H9 (cell line): ENCODE results near the gene SORCS2. TPM values are rescaled to one million over a fixed set of nuclear protein-coding genes. Genes with fewer than 3 reads are reported as not detected.

ENCODE experiments used
- DNase-seq: peaks from one replicate; pipeline ENCODE4 v3.0.0-alpha.2; 2017
- H2AFZ ChIP-seq: one replicate; pipeline ENCODE4 v1.6.1; 2013; ENCODE audit warnings: mild to moderate bottlenecking, low read length, control low read depth, moderate library complexity
- H2AK5ac ChIP-seq: 2 replicates; pipeline ENCODE4 v1.6.1; 2013; ENCODE audit warnings: low read length, control low read depth, mixed read lengths; ENCODE audit not compliant: insufficient read length
- H2BK120ac ChIP-seq: one replicate; pipeline ENCODE4 v1.6.1; 2013; ENCODE audit warnings: low read depth, mild to moderate bottlenecking, low read length, control low read depth, inconsistent platforms; ENCODE audit not compliant: poor library complexity, severe bottlenecking
- H2BK12ac ChIP-seq: 2 replicates; pipeline ENCODE4 v1.6.1; 2013; ENCODE audit warnings: low read length, control low read depth, mixed read lengths, low read depth; ENCODE audit not compliant: insufficient read length
- H2BK15ac ChIP-seq: 2 replicates; pipeline ENCODE4 v1.6.1; 2013; ENCODE audit warnings: low read depth, low read length, control low read depth
- H2BK20ac ChIP-seq: one replicate; pipeline ENCODE4 v1.6.1; 2013; ENCODE audit warnings: low read depth, mild to moderate bottlenecking, low read length, control low read depth, inconsistent platforms; ENCODE audit not compliant: poor library complexity, severe bottlenecking
- H2BK5ac ChIP-seq: 2 replicates; pipeline ENCODE4 v1.6.1; 2013; ENCODE audit warnings: low read length, control low read depth, mixed read lengths; ENCODE audit not compliant: insufficient read length
- H3K14ac ChIP-seq: 2 replicates; pipeline ENCODE4 v1.6.1; 2013; ENCODE audit warnings: low read length, control low read depth; ENCODE audit not compliant: insufficient read depth
- H3K18ac ChIP-seq: 2 replicates; pipeline ENCODE4 v1.6.1; 2013; ENCODE audit warnings: low read depth, mild to moderate bottlenecking, mixed read lengths, low read length, control low read depth; ENCODE audit not compliant: insufficient read length
- H3K23ac ChIP-seq: 2 replicates; pipeline ENCODE4 v1.6.1; 2013; ENCODE audit warnings: low read length, control low read depth, mixed read lengths, low read depth; ENCODE audit not compliant: insufficient read length
- H3K23me2 ChIP-seq: 2 replicates; pipeline ENCODE4 v1.6.1; 2013; ENCODE audit warnings: low read depth, mild to moderate bottlenecking, mixed read lengths, low read length, control low read depth; ENCODE audit not compliant: insufficient read length, poor library complexity, severe bottlenecking
- H3K27ac ChIP-seq: 2 replicates; pipeline ENCODE4 v1.5.1; 2013; ENCODE audit warnings: low read length, control low read depth, mixed read lengths, low read depth; ENCODE audit not compliant: insufficient read length
- H3K27me3 ChIP-seq: 2 replicates; pipeline ENCODE4 v1.6.1; 2013; ENCODE audit warnings: low read length, control low read depth, inconsistent platforms; ENCODE audit not compliant: insufficient read depth
- H3K4ac ChIP-seq: 2 replicates; pipeline ENCODE4 v1.6.1; 2013; ENCODE audit warnings: low read depth, mild to moderate bottlenecking, control low read depth, inconsistent platforms, low read length, moderate library complexity
- H3K4me1 ChIP-seq: 2 replicates; pipeline ENCODE4 v1.6.1; 2013; ENCODE audit warnings: low read length, control low read depth, inconsistent platforms; ENCODE audit not compliant: insufficient read depth
- H3K4me2 ChIP-seq: 2 replicates; pipeline ENCODE4 v1.6.1; 2013; ENCODE audit warnings: low read length, control low read depth, mixed read lengths; ENCODE audit not compliant: insufficient read length, insufficient read depth
- H3K56ac ChIP-seq: 2 replicates; pipeline ENCODE4 v1.6.1; 2013; ENCODE audit warnings: low read depth, mild to moderate bottlenecking, mixed read lengths, low read length, control low read depth; ENCODE audit not compliant: insufficient read length
- H3K79me1 ChIP-seq: 2 replicates; pipeline ENCODE4 v1.6.1; 2013; ENCODE audit warnings: low read depth, mild to moderate bottlenecking, moderate library complexity, low read length, control low read depth, inconsistent platforms; ENCODE audit not compliant: insufficient read depth, poor library complexity, severe bottlenecking
- H3K79me2 ChIP-seq: 2 replicates; pipeline ENCODE4 v1.6.1; 2013; ENCODE audit warnings: low read length, control low read depth, inconsistent platforms; ENCODE audit not compliant: insufficient read depth
- H3K9ac ChIP-seq: 2 replicates; pipeline ENCODE4 v1.6.1; 2013; ENCODE audit warnings: low read length, control low read depth, mixed read lengths; ENCODE audit not compliant: insufficient read length; ENCODE audit errors: extremely low read depth
- H3K9me3 ChIP-seq: one replicate; pipeline ENCODE4 v1.6.1; 2013; ENCODE audit warnings: low read depth, low read length, inconsistent platforms; ENCODE audit not compliant: control insufficient read depth
- H3T11ph ChIP-seq: one replicate; pipeline ENCODE4 v1.6.1; 2013; ENCODE audit warnings: mild to moderate bottlenecking, low read length, control low read depth, inconsistent platforms
- H4K20me1 ChIP-seq: one replicate; pipeline ENCODE4 v1.6.1; 2013; ENCODE audit not compliant: control insufficient read depth, insufficient read length, insufficient read depth
- H4K5ac ChIP-seq: 2 replicates; pipeline ENCODE4 v1.6.1; 2013; ENCODE audit warnings: low read depth, mild to moderate bottlenecking, mixed read lengths, low read length, control low read depth; ENCODE audit not compliant: insufficient read length
- H4K8ac ChIP-seq: replicated peaks from 2 replicates; pipeline ENCODE4 v1.6.1; 2013; ENCODE audit warnings: low read length, control low read depth, mixed read lengths, low read depth; ENCODE audit not compliant: insufficient read length
- H4K91ac ChIP-seq: 2 replicates; pipeline ENCODE4 v1.6.1; 2013; ENCODE audit warnings: low read depth, mild to moderate bottlenecking, moderate library complexity, mixed read lengths, low read length, control low read depth; ENCODE audit not compliant: insufficient read length
- H3K27ac Mint-ChIP-seq, 3 experiments: 2 replicates in 2 of 3; 3 replicates in 1 of 3; pipeline ENCODE4 v1.8.0; 2020 to 2021; ENCODE audit warnings: mixed read lengths in 3 of 3, mild to moderate bottlenecking in 1 of 3, moderate library complexity in 1 of 3
- H3K27me3 Mint-ChIP-seq: 2 replicates; pipeline ENCODE4 v1.8.0; 2021; ENCODE audit warnings: low read depth, mild to moderate bottlenecking, moderate library complexity, mixed read lengths
- H3K36me3 Mint-ChIP-seq, 3 experiments: 2 replicates in 2 of 3; 3 replicates in 1 of 3; pipeline ENCODE4 v1.8.0; 2020 to 2021; ENCODE audit warnings: low read depth in 3 of 3, mixed read lengths in 3 of 3; ENCODE audit not compliant: insufficient read depth in 1 of 3
- H3K4me1 Mint-ChIP-seq, 2 experiments: 2 replicates each; pipeline ENCODE4 v1.8.0; 2020; ENCODE audit warnings: mixed read lengths in 2 of 2
- H3K4me3 Mint-ChIP-seq, 2 experiments: 2 replicates in 1 of 2; 3 replicates in 1 of 2; pipeline ENCODE4 v1.8.0; 2020 to 2021; ENCODE audit warnings: mild to moderate bottlenecking in 2 of 2, mixed read lengths in 2 of 2, moderate library complexity in 1 of 2
- H3K9me3 Mint-ChIP-seq, 2 experiments: 2 replicates in 1 of 2; 3 replicates in 1 of 2; pipeline ENCODE4 v1.8.0; 2020; ENCODE audit warnings: mild to moderate bottlenecking in 2 of 2, mixed read lengths in 2 of 2, moderate library complexity in 1 of 2
- WGBS: extraction: QIAGEN DNeasy Blood & Tissue Kit; methylation state at CpG from one replicate; pipeline ENCODE4 v1.1.7; 2013; ENCODE audit warnings: missing lambda C conversion rate, low lambda C conversion rate, mixed read lengths; ENCODE audit not compliant: insufficient read length; ENCODE audit errors: extremely low coverage; 5-methylcytosine and 5-hydroxymethylcytosine counted together
- total RNA-seq: library from RNA; stranded (reverse); gene quantifications from 2 replicates; pipeline ENCODE4 v1.2.1, GENCODE V29; 2021
- TF ChIP-seq, protein P1 (sequence below): fragments of 200-600 bp; sonication (generic); conservative IDR thresholded peaks from 3 replicates; pipeline ENCODE4 v1.8.0; 2021; ENCODE audit warnings: antibody characterized with exemption, mild to moderate bottlenecking

Gene SORCS2
- total RNA-seq, 1 experiment from 2014 or later, result 0.57 TPM

DNA sequence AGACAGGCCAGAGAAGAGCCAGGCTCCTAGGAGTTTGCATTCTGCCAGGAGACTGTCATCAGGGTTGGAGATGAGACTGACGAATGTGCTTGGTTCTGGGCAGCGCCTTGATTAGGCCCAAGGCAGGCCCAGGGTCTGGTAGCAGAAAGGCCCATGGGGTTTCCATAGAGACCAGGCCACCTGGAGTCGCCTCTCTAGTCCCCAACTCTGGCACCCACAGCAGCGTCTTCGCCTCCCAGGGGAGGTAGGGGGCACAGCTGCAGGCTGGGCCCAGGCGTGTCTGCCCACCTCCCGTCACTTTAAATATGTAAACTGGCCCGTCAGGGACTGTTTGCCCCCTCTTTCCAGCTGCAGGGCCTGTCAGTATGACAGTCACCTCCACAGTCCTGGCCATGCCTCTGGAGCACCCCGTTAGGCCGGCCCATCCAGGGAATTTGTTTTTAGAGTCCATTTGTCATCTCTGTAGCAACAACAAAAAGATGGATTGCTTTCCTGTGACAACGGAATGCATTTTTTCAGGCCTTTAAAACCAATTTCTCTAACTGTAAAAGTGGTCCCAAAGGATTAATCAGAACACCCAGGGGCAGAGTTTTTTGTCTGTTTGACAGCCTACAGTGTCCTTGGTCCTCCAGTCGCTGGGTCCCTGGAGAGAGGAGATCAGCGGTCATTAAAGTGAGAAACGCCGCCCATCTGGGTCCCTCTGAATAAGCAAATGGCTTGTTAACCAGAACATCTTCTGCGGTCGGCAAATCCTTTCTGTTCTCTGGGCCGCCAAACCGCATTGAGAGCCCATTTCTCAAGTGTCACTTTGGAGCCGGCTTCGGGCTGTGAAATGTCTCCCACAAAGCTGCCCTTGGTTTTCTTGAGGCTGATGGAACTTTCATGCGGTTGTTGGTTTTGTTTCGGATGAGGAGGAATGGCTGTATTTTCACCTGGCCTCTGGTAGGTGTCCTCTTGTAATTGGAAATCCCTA, 395.4 kb downstream of the SORCS2 start:
- H3K27me3 ChIP-seq, result no peaks in the 10 kb centered on the region
- WGBS, result no CpG with 5 or more reads among the region's 23 CpGs

More for the DNA sequence above, 395.4 kb downstream of the SORCS2 start:
- H3K4me3 Mint-ChIP-seq, result no peak overlapping the region
- no peak overlapping the region for H3K9ac ChIP-seq
- no peak overlapping the region for H3K14ac ChIP-seq
- H2AFZ ChIP-seq, result no peak overlapping the region
- no peaks in the 10 kb centered on the region; the same call in none of the 2 replicates for H3K4me1 ChIP-seq
- no peak overlapping the region for H3K4ac ChIP-seq
- H3K36me3 Mint-ChIP-seq, result no peaks in the 10 kb centered on the region
- no peak overlapping the region for H3T11ph ChIP-seq
- no peaks in the 10 kb centered on the region for H3K79me2 ChIP-seq
- peaks cover 8% of the 10 kb centered on the region for H3K27me3 Mint-ChIP-seq
- H2BK20ac ChIP-seq, result no peak overlapping the region
- H4K20me1 ChIP-seq, result no peaks in the 10 kb centered on the region
- no peaks in the 10 kb centered on the region for H3K9me3 ChIP-seq
- no peak overlapping the region for H3K27ac ChIP-seq
- H2BK15ac ChIP-seq, result no peak overlapping the region
- H3K9me3 Mint-ChIP-seq, result no peaks in the 10 kb centered on the region
- peak overlapping the region in 1 of 3 experiments; percentile 95; a peak in 1 of 7 replicates for H3K27ac Mint-ChIP-seq
- TF ChIP-seq, protein P1, sequence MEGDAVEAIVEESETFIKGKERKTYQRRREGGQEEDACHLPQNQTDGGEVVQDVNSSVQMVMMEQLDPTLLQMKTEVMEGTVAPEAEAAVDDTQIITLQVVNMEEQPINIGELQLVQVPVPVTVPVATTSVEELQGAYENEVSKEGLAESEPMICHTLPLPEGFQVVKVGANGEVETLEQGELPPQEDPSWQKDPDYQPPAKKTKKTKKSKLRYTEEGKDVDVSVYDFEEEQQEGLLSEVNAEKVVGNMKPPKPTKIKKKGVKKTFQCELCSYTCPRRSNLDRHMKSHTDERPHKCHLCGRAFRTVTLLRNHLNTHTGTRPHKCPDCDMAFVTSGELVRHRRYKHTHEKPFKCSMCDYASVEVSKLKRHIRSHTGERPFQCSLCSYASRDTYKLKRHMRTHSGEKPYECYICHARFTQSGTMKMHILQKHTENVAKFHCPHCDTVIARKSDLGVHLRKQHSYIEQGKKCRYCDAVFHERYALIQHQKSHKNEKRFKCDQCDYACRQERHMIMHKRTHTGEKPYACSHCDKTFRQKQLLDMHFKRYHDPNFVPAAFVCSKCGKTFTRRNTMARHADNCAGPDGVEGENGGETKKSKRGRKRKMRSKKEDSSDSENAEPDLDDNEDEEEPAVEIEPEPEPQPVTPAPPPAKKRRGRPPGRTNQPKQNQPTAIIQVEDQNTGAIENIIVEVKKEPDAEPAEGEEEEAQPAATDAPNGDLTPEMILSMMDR, result no peak
- H2BK120ac ChIP-seq, result no peak overlapping the region
- H4K8ac ChIP-seq, result no peak overlapping the region
- H3K4me2 ChIP-seq, result no peak overlapping the region
- no peak overlapping the region for H3K18ac ChIP-seq
- no peak overlapping the region for H3K56ac ChIP-seq
- no peaks in the 10 kb centered on the region for H3K23me2 ChIP-seq
- H2AK5ac ChIP-seq, result no peak overlapping the region
- H4K5ac ChIP-seq, result no peak overlapping the region
- H2BK12ac ChIP-seq, result no peak overlapping the region
- no peak for DNase-seq
- peaks cover 17 to 18% of the 10 kb centered on the region in 2 experiments for H3K4me1 Mint-ChIP-seq
- H3K23ac ChIP-seq, result no peak overlapping the region
- no peaks in the 10 kb centered on the region for H3K79me1 ChIP-seq
- H4K91ac ChIP-seq, result no peak overlapping the region
- no peak overlapping the region for H2BK5ac ChIP-seq
